HG03460 (cell line): ENCODE results near the gene PNCK.

Source experiments
- ATAC-seq: cut with Tn5 transposase; IDR thresholded peaks from one replicate; pipeline ENCODE4 v1.9.1; 2021; ENCODE audit not compliant: unreplicated experiment

The PNCK gene

GRCh38 chrX:153631907-153632594 lies 41.6 kb downstream of the PNCK start:
- no peak for ATAC-seq

DNA sequence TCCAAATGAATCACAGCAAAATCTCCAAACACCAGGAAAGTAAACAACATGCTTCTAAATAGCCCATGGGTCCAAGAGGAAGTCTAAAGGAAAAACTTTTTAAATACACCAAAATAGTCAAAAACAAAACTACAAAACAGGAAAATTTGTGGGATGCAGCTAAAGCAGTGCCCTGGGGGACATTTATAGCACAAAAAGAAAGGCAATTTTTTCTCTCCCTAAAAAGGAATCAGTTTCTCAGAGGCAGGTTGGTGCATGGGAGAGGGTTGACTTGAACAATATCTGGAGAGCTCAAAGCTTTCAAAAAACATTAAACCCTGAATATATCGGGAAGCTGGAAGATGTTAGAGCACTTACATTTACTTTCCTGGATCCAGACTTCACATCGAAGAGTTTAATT lies 42.3 kb downstream of the PNCK start:
- ATAC-seq, result no peak

DNA sequence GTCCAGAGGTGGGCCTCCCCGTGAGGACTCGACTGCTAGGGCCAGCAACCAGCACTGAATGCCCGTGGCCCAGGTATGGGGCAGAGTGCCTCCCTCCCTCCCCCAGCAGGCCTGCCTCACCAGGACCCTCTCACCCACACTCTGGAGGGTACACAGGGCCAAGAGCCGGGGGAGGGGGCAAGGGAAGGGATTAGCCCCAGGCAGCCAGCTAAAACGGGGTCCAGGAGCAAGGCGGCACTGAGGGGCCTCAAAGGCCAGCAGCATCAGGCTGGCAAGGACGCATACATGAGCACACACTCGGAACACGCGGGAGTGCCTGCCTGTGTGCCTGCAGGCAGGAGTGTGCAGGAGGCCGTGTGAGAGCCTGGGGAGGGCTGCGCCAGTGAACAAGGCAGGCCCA lies 44.9 kb downstream of the PNCK start:
- ATAC-seq, result no peak

DNA sequence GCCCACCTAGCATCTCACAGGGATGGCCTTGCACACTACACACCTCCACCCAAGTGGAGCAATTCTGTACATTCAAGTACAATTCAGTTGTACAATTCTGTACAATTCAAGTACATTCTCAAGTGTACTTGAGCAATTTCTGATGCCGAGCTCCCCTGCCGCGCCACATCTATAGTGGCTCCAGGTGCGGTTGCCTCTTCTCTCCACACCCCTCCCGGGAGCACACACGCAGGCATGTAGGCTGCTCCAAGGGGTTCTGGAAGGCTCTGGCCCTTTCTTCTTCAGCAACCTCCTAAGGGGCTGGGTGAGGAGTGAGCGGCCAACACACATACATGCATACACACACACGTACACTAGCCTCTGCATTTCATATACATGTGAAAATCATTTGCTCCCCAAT lies 45.5 kb downstream of the PNCK start:
- ATAC-seq, result no peak

GRCh38 chrX:153627675-153628111 lies 45.9 kb downstream of the PNCK start:
- no peak for ATAC-seq

- no peak for ATAC-seq
These were observed 46.5 kb downstream of the PNCK start for GRCh38 chrX:153626863-153627674.

DNA sequence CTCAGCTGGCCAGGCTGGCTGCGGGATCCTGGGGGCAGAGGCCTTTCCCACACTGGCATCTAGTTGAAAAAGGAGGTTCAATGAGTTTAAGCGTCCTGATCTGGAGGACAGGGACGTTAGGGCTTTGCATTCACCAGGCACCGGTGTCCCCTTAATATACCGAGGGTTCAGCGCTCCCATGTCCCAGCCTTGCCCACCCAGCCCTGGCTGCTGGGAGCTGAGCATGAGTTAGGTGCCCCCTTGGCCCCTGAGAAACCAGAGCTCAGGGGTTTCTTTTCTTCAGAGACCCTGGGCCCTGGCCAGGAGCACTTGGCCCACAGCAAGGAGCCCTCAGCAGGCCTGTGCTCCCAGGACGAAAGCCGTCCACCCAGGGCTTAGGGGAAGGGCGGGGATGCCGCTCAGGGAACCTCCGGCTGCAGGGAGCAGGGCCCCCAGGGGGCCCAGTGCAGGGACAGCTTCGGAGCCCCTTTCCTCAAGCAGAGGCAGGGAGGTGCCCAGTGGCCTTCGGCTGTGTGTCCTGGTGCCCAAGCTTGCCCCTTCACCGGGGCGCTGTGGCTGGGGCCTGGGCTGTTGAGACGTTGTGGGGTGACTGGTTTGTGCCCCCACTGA lies 47.5 kb downstream of the PNCK start:
- no peak for ATAC-seq

DNA sequence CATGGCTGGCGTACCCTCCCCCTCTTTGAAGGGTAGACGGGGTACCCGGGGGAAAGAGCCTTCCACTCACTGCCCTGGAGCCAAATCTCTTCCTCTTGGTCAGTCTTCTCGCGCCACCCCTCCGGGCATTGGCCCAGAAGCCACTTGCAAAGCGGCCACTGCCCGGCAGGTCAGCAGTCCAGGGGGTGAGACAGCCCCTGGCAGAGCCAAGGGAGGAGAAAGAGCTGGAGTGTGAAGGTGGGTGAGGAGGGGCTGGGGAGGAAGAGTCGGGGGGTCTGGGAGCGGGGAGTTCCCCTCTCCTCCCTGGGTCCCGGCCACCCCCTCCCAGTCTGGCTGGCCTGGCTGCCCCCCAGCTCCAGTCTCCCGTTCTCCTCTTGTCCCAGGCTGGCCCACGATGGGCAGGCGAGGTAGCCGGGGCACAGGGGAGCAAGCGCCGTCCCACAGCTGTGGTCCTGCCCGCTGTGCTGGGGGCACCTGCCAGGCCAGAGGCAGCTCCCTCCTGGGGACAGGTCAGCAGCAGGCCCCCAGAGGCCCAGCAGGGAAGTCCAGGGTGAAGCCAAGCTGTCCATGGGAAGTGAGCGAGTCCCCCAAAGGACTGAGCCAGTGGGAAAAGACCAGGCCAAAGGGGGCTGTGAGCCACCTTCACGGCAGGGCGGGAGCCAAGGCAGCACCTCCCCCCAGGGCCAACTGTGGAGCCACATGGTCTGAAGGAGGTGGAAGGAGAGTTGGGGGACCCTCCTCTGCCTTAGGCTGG lies 48.2 kb downstream of the PNCK start:
- no peak for ATAC-seq

DNA sequence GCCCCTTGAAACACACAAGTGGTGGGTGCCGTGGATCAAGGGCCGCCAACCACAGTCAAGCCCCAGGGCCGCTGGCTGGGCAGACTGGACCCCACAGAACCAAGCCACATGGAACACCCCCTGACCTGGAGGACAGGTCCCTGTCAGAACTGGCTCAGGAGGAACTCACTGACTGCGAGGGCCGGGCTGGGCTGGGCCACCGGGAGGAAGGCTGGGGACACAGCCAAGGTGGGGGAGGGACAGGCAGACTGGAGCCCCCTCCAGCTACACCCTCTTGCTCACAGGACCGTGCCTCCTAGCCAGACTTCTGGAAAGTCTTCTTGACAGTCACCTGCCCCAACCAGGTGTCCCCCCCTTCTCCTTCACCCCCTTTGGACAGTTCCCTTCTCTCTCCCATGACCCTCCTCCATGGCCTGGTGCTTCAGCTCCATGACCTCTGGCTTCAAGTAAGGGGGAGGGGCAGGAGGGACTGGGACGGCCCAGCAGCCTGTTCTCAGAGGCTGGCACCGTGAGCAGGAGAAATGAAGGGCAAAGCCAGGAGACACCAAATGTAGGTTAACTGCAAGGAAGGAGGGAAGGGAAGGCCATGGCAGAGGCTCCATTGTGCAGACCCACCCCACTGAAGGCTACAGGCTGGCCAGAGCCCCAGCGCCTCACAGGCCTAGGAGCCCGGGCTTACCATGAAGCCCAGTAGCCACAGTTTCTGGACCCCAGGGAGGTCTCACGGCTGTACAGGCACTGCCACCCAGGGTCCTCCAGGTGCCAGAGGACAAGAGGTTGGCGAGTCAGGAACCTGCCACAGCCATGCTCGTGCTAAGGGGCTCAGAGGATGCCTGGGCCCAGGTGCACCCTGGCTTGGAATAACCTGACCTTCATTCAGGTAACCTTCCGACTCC lies 49.2 kb downstream of the PNCK start:
- ATAC-seq, result no peak

GRCh38 chrX:153623310-153624029 lies 50.1 kb downstream of the PNCK start:
- no peak for ATAC-seq

DNA sequence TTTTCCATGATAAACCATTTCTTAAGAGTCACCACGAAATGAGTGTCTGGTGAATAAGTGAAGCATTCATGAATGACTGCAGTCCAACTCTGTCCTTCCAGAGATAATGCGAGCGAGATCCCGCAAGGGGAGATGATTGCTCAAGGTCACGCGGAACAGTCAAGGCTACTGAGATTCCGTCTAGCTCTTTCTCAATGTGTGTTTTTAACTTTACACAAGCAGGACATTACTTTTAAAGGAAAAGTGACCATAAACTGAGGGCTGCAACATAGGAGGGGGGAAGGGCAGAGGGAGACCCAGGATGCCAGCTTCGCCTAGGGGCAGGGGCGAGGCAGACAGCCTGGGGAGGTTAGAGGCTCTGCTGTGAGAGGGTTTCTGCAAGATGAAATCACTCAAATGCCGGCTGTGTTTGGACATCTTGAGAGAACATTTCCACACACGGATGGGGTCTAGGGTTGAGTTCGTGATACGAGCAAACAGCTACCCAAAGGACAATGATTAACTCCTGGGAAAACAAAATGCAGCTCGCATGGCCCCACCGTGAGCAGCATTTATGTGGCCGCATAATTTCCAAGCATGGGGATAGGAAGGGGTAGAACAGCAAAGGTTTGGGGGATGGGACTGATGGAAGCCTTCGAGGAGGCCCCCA lies 50.8 kb downstream of the PNCK start:
- ATAC-seq, result no peak

DNA sequence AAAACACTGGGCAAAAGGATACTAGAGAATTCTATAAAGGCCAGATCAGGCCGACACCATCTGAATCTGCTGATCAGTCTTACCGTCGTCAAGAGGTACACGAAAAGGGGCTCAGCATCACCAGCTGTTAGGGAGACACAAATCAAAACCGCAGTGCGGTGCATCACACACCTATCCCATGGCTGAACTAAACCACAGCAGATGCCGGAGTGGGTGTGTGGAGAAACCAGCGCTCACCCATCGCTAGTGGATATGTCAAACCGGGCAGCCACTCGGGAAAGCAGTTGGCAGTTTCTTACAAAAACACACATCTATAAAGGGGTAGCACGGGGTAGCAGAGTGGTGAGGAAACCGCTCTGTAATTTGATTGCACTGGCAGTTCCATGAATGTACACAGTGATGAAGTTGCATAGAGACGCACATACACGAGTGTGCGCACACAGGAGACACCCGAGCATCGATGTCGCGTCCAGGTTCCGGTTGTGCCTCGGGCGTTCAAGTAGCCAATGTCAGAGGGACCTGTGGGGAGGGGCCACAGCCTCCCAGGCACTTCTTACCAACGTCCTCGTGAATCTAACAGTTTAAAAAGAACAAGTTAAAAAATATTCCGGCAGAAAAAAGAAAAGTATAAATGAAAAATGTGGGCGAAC lies 51.5 kb downstream of the PNCK start:
- ATAC-seq, result no peak

DNA sequence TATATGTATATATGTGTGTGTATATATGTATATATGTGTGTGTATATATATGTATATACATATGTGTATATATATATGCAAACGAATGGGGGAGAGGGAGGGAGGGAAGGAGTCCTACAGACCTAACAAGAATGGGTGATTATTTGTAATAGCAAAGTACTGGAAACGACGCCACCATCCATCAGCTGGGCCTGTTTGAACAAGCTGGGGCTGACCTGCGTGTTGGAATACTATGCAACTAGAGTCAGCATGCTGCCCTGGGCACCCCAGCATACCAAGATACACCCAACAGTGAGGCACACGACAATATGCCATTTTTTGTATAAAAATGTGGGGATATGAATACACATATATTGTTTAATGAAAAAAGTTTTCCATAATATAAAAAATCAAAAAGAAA lies 53.0 kb downstream of the PNCK start:
- ATAC-seq, result no peak
